Measurements from ENCODE around the gene DBT.

DNA sequence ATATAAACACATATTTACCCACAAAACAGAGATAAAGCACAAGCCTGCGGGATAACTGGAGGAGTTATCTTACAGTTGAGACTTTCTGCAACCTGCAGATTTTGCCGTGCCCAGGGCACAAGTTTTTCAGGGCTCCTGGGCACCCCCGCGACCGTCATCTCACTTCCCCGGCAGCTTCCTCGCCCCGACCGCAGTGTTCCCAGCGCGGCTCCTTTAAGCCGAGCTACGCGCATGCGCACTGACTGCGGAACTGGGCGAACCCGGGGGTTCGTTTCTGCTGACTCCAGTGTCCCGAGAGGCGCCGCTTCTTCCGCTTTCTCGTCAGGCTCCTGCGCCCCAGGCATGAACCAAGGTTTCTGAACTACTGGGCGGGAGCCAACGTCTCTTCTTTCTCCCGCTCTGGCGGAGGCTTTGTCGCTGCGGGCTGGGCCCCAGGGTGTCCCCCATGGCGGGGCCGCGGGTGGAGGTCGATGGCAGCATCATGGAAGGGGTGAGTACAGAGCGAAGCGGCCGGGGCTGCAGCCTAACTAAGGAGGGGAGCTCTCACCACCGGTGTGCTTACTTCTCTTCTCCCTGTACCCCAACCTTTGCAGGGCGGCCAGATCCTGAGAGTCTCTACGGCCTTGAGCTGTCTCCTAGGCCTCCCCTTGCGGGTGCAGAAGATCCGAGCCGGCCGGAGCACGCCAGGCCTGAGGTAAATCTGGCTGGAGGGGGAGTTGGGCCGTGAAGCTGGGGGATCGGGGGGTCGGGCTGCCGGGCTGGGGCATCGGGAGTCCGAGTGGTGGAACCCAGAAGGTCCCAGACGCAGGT lies 16.5 kb upstream of the DBT start, which contains the start of gene RTCA:
- TF ChIP-seq CTCF (IDR thresholded peaks at IDR 0.05): no peak
- TF ChIP-seq ZFX (IDR thresholded peaks at IDR 0.05; ENCODE audit: borderline replicate concordance): no peak

Data from 22Rv1 (cell line).